ENCODE data around the gene KDELR3.

KDELR3 gene

DNA sequence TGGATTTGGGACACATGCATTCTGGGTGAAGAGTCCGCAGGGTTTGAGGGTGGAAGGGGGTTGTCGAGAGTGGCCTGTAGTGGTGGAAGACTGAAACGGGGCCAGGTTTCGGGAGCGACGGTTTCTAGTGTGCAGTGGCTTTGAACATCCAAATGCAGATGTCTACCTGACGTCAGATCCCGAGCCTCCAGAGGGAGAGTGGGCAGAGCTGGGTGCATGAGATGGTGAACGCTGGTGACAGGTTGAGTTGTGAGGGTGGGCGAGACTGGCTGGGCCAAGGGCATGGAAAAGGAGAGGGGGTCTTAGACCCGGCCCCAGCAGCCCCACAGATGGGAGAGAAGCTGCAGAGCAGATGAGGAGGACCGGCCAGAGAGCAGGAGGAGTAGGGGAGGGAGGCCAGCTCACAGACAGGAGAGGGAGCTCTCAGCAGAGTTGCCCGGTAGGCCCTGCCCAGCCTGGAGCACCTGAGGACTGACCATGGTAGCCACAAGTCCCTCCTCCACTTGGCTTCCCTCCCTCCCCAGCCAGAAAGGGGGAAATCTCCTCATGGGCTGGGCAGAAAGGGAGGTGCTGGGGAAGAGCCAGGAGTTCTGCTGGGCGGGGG is 27.0 kb upstream of the KDELR3 start:
- no peak for FAIRE-seq

DNA sequence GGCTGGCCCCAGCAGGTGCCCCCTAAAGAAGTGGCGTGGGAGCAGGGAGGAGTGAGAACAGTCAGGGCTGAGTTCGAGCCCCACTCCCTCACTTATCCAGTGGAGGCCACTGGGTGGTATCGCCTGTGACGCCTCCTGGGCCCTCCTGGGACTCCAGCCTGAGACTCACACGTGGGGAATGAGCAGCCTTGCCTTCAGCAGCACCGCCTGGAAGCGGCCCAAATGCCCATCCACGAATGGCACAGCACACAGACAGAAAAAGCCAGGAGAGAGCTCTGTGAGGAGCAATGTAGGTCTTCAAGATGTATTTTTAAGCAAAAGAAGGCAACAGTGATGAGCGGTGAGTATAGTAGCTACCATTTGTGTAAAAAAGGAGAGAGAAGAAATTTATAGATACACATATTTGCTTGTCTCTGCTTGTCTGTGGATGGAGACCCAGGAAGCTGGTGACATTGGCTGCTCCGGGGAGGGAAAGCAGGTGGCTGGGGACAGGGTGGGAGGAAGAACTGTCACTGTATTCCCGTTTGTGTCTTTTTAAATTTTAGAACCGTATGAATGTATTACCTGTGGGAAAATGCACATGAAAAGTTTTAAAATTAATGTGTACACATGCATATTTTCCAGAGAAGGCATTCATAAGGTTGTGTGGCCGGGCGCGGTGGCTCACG is 26.1 kb upstream of the KDELR3 start:
- FAIRE-seq, result no peak

DNA sequence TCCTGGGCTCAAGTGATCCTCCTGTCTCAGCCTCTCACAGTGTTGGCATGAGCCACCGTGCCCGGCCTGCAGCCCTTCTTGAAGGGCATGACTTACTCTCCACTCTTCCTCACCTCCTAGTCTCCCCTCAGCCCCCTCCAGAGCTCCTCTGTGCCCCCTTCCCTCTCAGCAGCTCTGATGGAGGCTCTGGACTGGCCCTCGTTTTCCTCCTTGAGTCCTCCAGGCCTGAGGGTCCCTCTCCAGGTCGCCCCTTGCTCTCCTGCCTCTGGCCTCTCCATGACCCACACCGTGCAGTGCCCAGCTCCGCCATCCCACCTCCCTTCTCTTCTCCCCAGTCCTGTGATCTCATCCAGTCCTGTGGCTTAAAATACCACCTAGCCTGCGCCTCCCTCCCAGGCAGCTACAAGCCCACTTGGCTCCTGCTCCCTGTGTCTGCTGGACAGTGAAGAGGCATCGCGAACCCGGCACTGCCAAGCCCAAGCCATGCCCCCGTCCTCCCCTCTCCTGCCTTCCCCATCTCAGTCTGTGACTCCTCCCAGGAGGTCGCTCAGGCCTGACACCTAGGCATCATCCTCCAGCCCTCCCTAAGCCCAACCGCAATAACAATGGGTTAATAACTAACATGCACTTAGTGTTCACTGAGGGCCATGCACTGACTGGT is 24.8 kb upstream of the KDELR3 start:
- no peak for FAIRE-seq

DNA sequence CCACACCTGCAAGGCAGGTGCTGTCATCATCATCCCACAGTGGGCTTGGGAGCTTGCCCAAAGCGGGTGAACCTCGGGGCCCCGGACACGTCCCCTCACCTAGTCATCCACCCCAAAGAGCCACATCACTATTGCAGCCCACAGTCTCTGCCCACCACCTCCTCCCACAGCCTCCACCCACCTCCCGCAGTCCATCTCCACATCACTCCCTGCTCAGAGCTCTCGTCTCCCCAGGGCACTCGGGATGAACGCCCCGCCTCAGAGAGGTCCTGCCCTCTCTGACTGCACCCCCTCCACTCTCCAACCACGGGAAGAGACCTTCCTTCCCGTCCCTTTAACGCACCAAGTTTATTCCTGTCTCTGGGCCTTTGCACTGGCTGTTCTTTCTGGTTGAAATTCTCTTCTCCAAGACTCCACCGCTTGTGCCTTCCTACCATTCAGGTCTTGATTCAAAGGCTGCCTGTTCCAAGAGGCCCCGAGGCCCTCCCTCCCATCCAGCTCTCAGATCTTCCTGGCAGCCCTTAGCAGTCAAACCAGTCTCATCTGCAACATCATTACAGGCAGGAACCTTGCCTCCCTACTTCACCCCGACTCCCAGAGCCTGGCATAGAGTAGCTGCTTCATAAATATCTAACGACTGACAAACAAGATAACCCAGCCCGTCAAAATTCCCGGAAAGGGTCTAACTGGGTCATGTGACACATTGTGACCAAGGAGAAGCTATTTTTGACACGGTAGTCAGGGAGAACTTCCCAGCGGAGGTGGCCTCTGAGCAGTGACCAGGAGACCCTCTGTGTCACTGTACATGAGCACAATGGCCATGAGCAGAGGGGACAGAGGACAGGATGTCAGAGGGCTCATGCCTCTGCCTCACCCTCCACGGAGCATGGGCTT is 24.0 kb upstream of the KDELR3 start:
- no peak for FAIRE-seq

DNA sequence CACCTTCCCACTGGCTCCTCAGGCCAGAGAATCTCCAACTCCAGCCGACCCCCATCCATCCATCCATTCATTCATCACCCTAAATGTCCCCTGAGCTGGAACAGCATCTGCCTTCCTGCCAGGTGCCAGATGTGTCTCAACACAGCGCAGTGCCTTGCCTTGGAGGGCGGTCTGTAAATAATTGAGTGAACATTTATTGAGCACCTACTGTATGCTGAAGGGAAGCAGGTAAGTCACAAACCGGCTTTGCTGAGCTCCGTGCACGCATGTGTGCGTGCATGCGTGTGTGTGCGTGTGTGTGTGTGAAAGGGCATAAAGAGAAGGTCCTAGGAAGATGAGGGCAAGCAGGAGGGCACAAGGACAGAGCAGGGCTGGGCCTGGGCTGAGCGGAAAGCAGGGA is 23.1 kb upstream of the KDELR3 start:
- FAIRE-seq, result no peak

DNA sequence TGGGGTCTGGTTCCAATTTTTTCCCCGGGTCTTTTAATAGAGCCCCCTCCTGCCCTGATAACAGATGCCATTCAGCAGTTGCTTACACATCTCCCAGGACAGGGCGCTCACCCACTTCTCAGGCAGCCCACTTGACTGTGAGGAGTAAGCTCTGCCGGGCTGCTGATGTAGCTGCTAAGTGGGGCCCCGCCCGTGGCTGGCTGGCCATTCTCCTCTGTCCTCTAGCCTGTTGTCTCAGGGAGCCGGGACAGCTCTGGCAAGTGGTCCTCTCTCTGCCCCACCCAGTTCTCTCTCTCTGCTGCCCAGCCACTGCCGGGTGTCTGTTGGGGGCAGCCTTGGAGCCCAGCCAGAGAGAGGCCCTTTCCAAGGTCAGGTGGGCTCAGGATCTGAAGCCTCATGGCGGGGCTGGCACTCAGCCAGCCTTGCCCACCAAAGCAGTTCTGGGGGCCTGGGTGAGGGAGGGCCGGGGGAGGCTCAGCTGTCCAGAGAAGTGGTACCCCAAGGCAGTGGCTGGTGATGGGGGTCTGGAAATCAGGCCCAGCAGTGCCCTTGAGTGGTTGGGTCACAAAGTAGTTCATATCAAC is 21.8 kb upstream of the KDELR3 start:
- no peak for FAIRE-seq

DNA sequence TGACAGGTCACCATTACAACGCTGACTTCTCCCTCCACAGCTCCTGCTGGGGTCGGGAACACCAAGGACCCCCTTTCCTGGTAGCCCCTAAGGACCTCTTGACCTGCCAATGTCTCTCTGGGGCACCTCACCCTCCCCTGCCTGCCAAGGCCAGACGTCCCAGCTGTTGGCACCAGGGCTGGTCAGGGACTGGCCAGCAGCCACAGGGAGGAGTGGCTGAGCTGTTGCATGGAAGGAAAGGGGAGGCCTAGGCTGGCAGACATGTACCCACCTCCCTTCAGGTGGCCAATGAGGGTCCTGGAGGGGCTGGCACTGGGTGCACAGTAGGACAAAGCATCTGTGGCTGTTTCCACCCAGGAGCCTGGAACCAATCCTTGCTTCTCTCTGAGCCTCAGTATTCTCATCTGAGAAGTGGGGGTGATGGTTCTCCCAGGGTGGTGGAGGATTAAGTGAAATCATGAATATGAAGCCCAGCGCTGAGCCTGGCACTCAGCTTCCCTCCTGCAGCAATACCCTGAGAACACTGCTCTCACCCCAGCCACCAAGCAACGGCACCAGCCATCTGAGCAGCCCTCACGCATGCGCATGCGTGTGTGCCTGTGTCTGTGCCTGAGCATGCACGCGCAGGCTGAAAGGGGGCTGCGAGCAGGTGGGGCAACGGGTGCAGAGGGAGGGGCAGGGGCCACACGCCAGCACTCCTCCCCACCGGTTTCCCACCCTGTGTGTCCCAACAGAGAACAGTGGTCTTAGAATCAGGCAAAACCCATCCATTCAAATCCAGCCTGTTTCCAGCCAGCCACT is 18.8 kb upstream of the KDELR3 start:
- FAIRE-seq, result no peak

DNA sequence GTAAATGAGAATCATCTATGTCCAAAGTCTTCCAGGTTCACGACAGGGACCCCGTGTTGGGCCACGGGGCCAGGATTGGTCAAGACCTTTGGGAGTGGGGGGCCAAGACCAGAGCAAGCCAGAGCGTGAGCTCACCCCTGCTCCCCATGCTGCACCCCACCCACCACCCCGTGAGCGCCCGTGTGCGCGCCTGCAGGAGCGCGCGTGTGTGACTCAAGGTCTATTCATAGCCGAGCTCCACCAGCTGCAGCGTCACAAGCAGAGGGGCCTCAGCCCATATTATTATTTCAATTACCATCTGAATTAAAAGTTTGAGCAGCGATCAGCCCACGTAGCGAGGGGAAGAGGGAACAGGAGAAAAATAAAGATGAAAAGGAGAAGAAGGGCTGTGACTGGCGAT is 18.1 kb upstream of the KDELR3 start:
- FAIRE-seq, result no peak

DNA sequence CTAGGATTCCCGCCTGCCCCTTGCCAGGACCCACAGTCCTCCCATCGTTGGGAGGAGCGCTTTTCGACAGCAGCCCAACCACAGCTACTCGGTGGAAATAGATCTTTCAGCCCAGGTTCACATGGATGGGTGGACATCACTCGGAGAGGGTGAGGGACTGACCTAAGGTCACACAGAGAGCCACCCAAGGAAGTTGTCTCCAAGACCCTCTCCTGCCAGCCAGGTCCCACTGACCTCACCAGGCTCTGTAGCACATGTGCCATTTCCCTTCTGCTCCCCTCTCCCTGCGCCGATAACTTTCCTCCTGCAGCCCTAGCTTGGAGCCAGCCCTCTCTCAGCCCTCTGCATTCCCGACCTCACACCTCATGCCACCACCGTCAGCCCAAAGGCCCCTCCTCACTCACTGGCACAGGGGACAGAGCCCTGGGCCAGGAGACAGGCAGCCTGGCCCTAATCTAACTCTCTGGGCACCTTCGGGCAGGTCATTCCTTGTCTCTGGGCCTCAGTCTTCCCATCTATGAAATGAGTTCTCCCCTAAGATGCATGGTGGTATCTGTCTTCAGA is 17.6 kb upstream of the KDELR3 start:
- FAIRE-seq, result no peak

DNA sequence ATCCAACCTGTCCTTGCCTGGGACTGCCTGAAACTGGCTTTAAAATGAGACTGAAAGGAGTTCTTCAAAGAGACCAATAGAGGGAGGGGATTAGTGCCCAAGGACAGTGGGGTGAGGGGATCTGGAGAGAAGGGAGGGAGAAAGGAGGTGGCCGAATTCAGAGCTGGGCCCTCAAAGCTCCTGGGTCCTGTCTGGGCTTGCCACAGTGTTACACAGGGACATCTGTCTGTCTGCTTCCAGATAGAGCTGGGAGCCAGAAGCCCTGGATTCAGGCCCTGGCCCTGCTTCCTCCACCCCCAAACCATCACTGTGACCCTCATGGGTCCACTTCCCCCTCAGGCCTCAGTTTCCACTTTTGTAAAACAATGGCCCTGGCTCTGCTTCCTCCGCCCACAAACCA is 16.5 kb upstream of the KDELR3 start:
- FAIRE-seq, result no peak

DNA sequence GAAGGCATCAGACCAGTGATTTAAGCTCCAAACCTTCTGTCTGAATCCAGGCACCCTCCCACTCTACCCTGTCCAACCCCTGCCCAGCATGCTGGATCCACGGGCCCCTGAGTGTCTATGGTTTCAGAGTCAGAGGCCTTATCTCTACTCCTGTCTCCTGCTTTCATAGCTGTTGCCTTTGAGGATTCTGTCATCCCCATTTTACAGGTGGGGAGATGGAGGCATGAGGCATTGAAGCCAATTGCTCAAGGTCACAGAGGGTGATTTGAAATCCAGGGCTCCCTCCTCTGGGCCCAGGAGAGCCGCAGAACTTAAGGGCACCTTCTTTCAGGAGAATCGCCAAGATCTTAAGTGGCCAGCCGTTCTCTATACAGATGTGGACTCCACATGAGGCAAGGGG is 16.0 kb upstream of the KDELR3 start:
- no peak for FAIRE-seq

DNA sequence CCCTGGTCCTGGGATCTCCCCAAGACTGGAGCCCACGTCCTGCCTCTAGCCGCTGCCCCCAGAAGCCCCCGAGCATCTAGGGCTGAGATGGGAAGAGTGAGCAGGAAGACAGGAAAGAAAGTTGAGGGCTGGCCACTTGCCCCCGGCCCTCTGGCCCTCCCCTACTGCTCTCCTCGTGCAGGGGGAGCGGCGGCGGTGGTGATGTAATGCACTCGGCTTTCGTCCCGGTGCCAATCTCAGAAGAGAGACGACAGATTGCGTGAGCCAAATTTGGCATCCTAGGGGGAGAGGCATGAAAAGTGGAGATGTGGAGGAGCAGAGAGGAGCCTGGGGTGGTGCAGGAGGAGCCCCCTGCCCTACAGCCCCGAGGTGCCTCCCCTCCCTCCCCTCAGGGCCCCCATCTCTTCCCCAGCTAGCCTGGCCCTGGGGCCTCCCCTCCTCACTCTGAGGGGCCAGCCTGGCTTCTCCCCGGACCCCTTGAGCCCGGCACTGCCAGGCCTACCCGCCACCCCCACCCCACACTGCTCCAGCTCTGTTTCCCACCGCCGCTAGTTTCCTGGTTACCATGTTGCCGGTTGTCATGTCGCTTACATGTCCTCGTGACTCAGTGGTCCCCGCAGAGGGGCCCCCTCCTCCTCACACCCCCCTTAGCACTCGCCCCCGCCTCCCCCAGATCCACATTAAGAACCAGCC is 15.4 kb upstream of the KDELR3 start:
- no peak for FAIRE-seq

DNA sequence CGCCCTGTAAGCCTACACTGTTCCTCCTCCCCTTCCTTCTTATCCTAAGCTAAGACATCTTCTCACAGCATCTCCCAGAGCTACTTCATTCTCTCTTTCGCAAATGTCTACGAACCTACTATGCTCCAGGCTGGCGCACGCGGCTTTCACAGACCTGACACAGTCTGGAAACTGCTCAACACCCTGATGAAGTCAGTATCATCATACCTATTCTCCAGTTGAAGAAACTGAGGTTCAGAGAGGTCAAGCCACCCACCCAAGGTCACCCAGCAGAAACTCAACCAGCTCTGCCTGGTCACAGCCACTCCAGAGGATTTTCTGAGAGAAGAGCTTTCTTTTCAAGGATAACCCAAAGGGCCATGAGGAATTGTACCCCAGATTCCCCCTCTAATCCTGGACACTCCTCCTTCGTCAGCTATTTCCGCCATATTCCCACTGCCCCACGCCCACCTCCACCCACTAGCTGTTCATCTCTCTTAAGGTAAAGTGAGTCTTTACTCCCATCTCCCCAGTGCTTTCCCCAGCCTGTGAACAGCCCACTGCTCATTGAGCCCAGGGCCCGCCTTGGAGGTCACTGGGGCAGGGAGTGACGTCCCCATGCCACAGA is 14.7 kb upstream of the KDELR3 start:
- FAIRE-seq, result no peak

DNA sequence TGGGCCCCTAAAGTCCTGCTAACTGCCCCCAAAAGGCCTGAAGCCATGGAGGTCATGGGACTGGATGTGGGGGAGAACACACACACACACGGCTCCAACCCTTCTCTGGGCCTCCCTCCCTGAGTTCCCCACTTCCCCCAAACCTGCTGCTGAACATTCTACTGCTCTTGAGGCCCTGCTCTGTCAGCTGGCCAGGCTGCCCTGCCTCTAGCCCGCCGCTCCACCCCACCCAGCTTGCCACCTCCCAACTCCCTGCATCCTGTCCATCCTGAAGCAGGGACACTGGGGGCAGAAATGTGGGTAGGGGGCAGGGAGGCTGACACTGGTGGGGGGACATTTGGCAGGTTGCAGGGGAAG is 13.9 kb upstream of the KDELR3 start:
- no peak for FAIRE-seq

DNA sequence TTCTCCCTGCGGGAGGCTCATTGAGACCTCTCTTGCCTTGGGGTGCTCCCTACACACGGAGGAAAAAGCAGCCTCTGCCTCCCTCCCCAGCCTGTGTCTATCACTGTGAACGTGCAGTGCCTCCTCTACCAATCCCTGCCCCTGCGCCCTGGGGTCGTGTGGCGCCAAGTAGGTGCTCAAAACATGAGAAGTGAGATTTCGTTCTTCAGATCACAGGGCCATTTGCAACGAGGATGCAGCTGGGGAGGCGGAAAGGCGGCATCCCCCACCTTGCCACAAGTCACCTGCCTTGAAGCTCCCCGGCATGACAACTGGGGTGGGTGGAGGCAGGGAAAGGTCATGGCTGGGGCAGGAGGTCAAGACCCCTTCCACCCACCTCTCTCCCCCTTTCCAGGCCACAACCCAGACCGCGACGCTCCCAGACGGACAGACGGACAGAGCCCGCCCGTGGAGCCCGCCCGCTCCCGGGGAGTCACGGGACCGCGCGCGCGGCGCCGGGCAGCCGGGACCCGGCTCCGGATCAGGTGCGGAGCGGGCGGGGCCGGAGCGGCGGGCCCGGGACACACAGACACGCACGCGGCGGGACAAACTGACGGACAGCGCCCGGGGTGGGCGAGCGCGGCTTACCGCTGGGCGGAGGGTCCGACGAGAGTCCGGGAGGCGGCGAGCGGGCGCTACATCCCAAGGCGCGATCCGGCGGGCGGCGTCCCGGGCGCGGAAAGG is 13.4 kb upstream of the KDELR3 start:
- FAIRE-seq, result no peak

DNA sequence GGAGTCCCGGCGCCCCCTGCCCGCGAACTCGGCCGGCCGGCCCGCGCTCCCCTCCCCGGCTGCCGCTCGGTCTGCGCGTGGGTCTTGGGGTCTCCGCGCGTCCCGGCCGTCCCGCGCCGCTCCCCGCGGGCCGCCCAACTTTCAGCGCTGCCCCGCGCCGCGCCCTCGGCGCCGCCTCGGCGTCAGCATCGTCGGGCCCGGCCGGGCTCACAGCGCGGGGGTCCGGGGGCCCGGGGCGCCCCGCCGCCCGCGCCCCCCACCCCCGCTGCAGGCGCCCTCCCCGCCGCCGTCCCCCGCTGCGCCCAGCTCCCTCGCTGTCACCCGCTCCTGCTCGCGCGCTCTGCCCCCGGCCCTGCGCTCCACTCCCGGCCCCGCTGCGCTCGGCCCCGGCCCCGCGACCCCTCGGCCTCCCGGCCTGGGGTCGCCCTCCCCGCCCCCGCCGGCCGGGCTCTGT is 12.8 kb upstream of the KDELR3 start, which contains the start of gene KCNJ4:
TSS of gene KCNJ4 (minus strand) at position 124 of the 454 bp plus-strand sequence. CDS start 27,067 bp downstream, outside the sequence.
- FAIRE-seq, result no peak

DNA sequence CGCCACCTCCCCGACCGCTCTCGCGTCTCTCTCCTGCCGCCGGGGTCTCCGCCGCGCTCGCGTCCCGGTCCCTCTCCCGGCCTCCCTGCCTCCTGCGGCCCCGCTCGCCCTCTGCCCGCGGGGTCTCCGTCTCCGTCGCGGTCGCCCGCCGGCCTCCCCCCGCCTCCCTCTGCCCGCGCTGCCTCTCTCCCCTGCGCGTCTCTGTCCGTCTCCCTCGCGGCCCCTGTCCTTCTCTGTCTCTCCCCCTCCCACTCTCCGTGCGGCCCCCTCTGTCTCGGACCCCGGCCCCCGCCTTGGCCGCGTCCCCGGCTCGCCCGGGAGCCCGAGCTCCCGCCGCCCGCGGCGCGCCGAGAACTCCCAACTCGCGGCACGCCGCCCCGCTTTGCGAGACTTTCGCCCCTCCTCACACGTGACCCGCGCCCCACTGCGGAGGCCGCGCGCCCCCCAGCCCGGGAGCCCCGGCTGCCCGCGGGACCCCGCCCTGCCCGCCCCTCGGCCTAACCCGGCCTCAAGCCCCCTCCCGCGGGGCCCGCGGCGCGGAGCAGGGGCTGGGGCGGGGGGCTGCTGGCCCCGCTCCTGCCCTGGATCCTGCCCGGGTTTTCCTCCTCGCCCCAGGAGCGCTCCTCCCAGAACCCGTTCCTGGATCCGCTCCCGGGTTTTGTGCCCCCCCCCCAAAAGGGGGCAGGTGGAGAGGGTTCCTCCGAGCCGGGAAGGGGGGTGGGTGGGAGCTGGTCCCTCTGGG is 12.2 kb upstream of the KDELR3 start:
- FAIRE-seq, result no peak

DNA sequence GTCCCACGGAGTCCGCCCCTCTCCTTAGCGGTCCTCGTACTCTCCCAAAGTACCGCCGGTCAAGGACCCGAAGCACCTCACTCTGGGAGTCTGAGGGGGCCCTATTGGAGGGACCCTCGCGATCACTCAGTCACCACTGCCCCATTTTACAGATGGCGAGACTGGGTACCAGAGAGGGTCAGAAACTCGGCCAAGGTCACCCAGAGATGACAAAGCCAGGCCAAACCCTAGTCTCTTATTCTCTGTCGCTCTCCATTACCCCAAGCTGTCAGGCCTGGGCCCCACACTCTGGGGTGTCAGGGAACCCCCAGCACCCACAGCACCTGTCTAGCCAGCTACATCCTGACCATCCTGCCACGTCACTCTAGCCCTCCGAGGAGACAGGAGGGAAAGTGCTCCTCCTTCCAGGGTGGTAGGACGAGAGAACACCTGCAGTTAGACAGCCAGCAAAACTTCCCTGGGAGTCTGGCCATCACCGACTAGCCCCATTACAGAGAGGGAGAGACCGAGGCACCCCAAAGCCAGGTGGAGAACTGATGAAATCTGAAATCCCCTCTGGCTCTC is 11.5 kb upstream of the KDELR3 start:
- FAIRE-seq, result no peak
